Measurements from ENCODE around the gene WDR90.

DNA sequence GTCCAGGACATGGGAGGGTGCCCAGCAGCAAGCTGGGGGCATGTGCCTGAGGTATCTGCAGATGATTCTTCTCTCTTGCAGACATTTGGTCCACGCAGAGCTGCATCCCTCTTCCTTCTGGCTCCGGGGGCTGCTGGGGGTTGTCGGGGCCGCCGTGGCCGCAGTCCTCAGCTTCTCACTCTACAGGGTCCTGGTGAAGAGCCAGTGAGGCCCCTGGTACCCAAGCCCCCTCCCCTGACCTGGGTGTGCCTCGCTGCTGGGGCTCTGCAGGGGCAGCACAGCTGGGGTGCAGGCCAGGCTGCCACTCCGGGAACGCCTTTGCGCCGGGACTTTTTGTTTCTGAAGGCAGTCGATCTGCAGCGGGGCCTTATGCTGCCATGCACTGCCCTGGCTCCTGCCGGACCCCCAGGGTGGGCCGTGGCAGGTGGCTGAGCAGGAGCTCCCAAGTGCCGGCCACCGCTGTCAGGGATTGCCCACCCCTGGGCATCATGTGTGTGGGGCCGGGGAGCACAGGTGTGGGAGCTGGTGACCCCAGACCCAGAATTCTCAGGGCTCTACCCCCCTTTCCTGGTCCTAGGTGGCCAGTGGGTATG, 24.3 kb downstream of the WDR90 start:
- TF ChIP-seq GATA2 (IDR thresholded peaks at IDR 0.05; ENCODE audit: low read depth, low read length) = no peak
- no peak for TF ChIP-seq GATA3 (IDR thresholded peaks at IDR 0.05; ENCODE audit: low read depth, low read length)

All from SH-SY5Y (cell line).